Measurements from ENCODE around the gene LANCL2.

The LANCL2 gene

GRCh38 chr7:55449205-55449991, 84.3 kb downstream of the LANCL2 start:
- DNase-seq (ENCODE audit: low spot score), result no peak
- Histone ChIP-seq H3K9me3 (ENCODE audit: severe bottlenecking) (no peaks in the 10 kb centered on the region), H3K27ac (ENCODE audit: poor library complexity, severe bottlenecking) (no peak overlapping the region), H3K36me3 (ENCODE audit: low read depth) (no peaks in the 10 kb centered on the region), H3K4me1 (ENCODE audit: insufficient read depth, poor library complexity, severe bottlenecking) (no peaks in the 10 kb centered on the region), H3K27me3 (ENCODE audit: insufficient read depth, poor library complexity, severe bottlenecking) (no peaks in the 10 kb centered on the region), H3K4me3 (ENCODE audit: severe bottlenecking) (no peak overlapping the region)
- no peak for ATAC-seq (ENCODE audit: low read depth)
- TF ChIP-seq CTCF (IDR thresholded peaks at IDR 0.05; ENCODE audit: poor library complexity, severe bottlenecking), result no peak

GRCh38 chr7:55449992-55450535, 84.9 kb downstream of the LANCL2 start:
- no peaks in the 10 kb centered on the region for H3K4me1 ChIP-seq (ENCODE audit: insufficient read depth, poor library complexity, severe bottlenecking)
- DNase-seq (ENCODE audit: low spot score) (no peak), ATAC-seq (ENCODE audit: low read depth) (no peak)
- no peak overlapping the region for H3K4me3 ChIP-seq (ENCODE audit: severe bottlenecking)
- H3K36me3 ChIP-seq (ENCODE audit: low read depth), result no peaks in the 10 kb centered on the region
- no peaks in the 10 kb centered on the region for H3K27me3 ChIP-seq (ENCODE audit: insufficient read depth, poor library complexity, severe bottlenecking)
- no peaks in the 10 kb centered on the region for H3K9me3 ChIP-seq (ENCODE audit: severe bottlenecking)
- no peak overlapping the region for H3K27ac ChIP-seq (ENCODE audit: poor library complexity, severe bottlenecking)
- no peak for TF ChIP-seq CTCF (IDR thresholded peaks at IDR 0.05; ENCODE audit: poor library complexity, severe bottlenecking)

GRCh38 chr7:55452971-55453370, 87.8 kb downstream of the LANCL2 start:
- no peak overlapping the region for H3K27ac ChIP-seq (ENCODE audit: poor library complexity, severe bottlenecking)
- no peaks in the 10 kb centered on the region for H3K27me3 ChIP-seq (ENCODE audit: insufficient read depth, poor library complexity, severe bottlenecking)
- DNase-seq (ENCODE audit: low spot score) (no peak), ATAC-seq (ENCODE audit: low read depth) (no peak)
- no peaks in the 10 kb centered on the region for H3K4me1 ChIP-seq (ENCODE audit: insufficient read depth, poor library complexity, severe bottlenecking)
- no peaks in the 10 kb centered on the region for H3K9me3 ChIP-seq (ENCODE audit: severe bottlenecking)
- no peak overlapping the region for H3K4me3 ChIP-seq (ENCODE audit: severe bottlenecking)
- no peak for TF ChIP-seq CTCF (IDR thresholded peaks at IDR 0.05; ENCODE audit: poor library complexity, severe bottlenecking)
- no peaks in the 10 kb centered on the region for H3K36me3 ChIP-seq (ENCODE audit: low read depth)

DNA sequence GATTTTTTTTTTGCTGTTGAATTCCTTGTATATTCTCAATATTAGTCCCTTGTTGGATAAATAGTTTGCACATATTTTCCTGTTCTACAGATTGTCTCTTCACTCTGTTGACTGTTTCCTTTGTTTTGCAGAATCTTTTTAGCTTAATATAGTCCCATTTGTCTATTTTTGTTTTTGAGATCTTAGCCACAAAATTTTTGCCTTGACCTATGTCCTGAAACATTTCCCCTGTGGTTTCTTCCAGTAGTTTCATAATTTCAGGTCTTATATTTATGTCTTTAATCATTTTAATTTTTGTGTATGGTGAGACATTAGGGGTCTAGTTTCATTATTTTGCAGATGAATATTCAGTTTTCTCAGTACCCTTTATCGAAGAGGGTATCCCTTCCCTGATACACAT, 92.7 kb downstream of the LANCL2 start:
- Histone ChIP-seq H3K9me3 (ENCODE audit: severe bottlenecking) (peaks cover 9% of the 10 kb centered on the region), H3K36me3 (ENCODE audit: low read depth) (no peaks in the 10 kb centered on the region), H3K27me3 (ENCODE audit: insufficient read depth, poor library complexity, severe bottlenecking) (no peaks in the 10 kb centered on the region), H3K4me1 (ENCODE audit: insufficient read depth, poor library complexity, severe bottlenecking) (no peaks in the 10 kb centered on the region), H3K27ac (ENCODE audit: poor library complexity, severe bottlenecking) (no peak overlapping the region), H3K4me3 (ENCODE audit: severe bottlenecking) (no peak overlapping the region)
- TF ChIP-seq CTCF (IDR thresholded peaks at IDR 0.05; ENCODE audit: poor library complexity, severe bottlenecking), result no peak
- no peak for ATAC-seq (ENCODE audit: low read depth)
- no peak for DNase-seq (ENCODE audit: low spot score)

GRCh38 chr7:55458351-55458750, 93.2 kb downstream of the LANCL2 start:
- Histone ChIP-seq H3K27ac (ENCODE audit: poor library complexity, severe bottlenecking) (no peak overlapping the region), H3K27me3 (ENCODE audit: insufficient read depth, poor library complexity, severe bottlenecking) (no peaks in the 10 kb centered on the region), H3K4me3 (ENCODE audit: severe bottlenecking) (no peak overlapping the region), H3K9me3 (ENCODE audit: severe bottlenecking) (peaks cover 12% of the 10 kb centered on the region), H3K4me1 (ENCODE audit: insufficient read depth, poor library complexity, severe bottlenecking) (no peaks in the 10 kb centered on the region), H3K36me3 (ENCODE audit: low read depth) (no peaks in the 10 kb centered on the region)
- DNase-seq (ENCODE audit: low spot score) (no peak), ATAC-seq (ENCODE audit: low read depth) (no peak)
- no peak for TF ChIP-seq CTCF (IDR thresholded peaks at IDR 0.05; ENCODE audit: poor library complexity, severe bottlenecking)

Data from RWPE2 (cell line).